Pancreas (tissue), 10 donors: ENCODE measurements around the gene ALK. TPM values are rescaled to one million over a fixed set of nuclear protein-coding genes. Genes with fewer than 3 reads are reported as not detected.

ENCODE experiments used
- ATAC-seq, 4 donors: fragments of 200-7000 bp; cut with Tn5 transposase; one replicate each; pipeline versions ENCODE4 v1.8.0 to v1.9.1; 2020; ENCODE audit warnings: mild to moderate bottlenecking in 4 of 4, moderate library complexity in 4 of 4
- DNase-seq, 6 donors: peaks; one replicate each; pipeline ENCODE4 v3.0.0-alpha.2; 2020
- FAIRE-seq: peaks from 2 replicates; lab custom pipeline; 2012; peaks lifted over from hg19 to GRCh38; lab: Jason Lieb, UNC
- H3K27ac ChIP-seq, 4 donors: fragments of 200-600 bp; sonication (generic); 1 replicate in 3 of 4; 2 replicates in 1 of 4; pipeline versions ENCODE4 v1.5.0 to v1.8.0; 2020
- H3K27me3 ChIP-seq, 4 donors: fragments of 200-600 bp; one replicate each; pipeline ENCODE4 v1.8.0; 2021
- H3K36me3 ChIP-seq, 3 donors: fragments of 200-600 bp; sonication (generic) in 1 of 3; one replicate each; pipeline versions ENCODE4 v1.5.0 to v1.8.0; 2020 to 2021
- H3K4me1 ChIP-seq, 3 donors: fragments of 200-600 bp; one replicate each; pipeline ENCODE4 v1.8.0; 2021
- H3K4me3 ChIP-seq, 4 donors: fragments of 200-600 bp; sonication (generic) in 2 of 4; one replicate each; pipeline versions ENCODE4 v1.5.0 to v1.8.0; 2020 to 2021
- H3K9me3 ChIP-seq, 4 donors: fragments of 200-600 bp; one replicate each; pipeline ENCODE4 v1.8.0; 2021
- CTCF ChIP-seq, 4 donors: fragments of 200-600 bp; sonication (generic) in 3 of 4; IDR thresholded peaks; one replicate each; pipeline versions ENCODE4 v1.5.0 to v1.8.0; 2021; ENCODE audit warnings: antibody characterized with exemption in 4 of 4
- WGBS, 2 donors: extraction: QIAGEN DNeasy Blood & Tissue Kit; methylation state at CpG; one replicate each; pipeline ENCODE4 v1.1.7; 2013; 5-methylcytosine and 5-hydroxymethylcytosine counted together
- intact Hi-C, 3 donors: fragments of 100-400 bp; cut with DNase I; formaldehyde crosslinking; loops; one replicate each; pipeline versions ENCODE4 v1.11.1 to v1.14.2; 2022
- polyA plus RNA-seq, 2 donors: library from polyadenylated mRNA; stranded (reverse); fragments of 200-250 nt; gene quantifications; one replicate each; pipeline ENCODE4 v1.2.3, GENCODE V29; 2013
- total RNA-seq, 6 donors: library from RNA; stranded (reverse); fragmentation: NEBNext Ultra II Directional in 4 of 6; extraction: Animal tissue kit (Norgen Biotek cat#: 25700) in 4 of 6; gene quantifications; one replicate each; pipeline versions ENCODE4 v1.2.1 to v1.2.4, GENCODE V29; 2021 to 2023
- donor health status: healthy with polysubstance abuse.
- donor health status: DM: no; HTN: no; CAD: no; lungs with moderate emphysema.
- donor health status: DM: no; HTN: no; CAD: no.
- donor health status: control.
- donor health status: control.
- donor health status: Bipolar disorder and iron deficiency.
- donor health status: DM: yes; HTN: yes; CAD: no.
- donor health status: DM: no; HTN: no; CAD: no.
- donor health status: DM: no; HTN: no; CAD: no.
- donor health status: DM: yes; HTN: yes; CAD: no.

The ALK gene
- total and polyA plus RNA-seq, 8 donors, result 0.05 to 0.17 (median 0.09) TPM; not detected in 2

GRCh38 chr2:29662861-29663260 is 258.5 kb downstream of the ALK start:
- intact Hi-C loops, result no loop called here
- Histone ChIP-seq H3K9me3 (no peaks in the 10 kb centered on the region), H3K27me3 (no peaks in the 10 kb centered on the region), H3K27ac (no peak overlapping the region), H3K36me3 (no peaks in the 10 kb centered on the region), H3K4me1 (no peaks in the 10 kb centered on the region), H3K4me3 (no peak overlapping the region)
- FAIRE-seq (no peak), ATAC-seq (no peak), DNase-seq (no peak)
- WGBS, 2 donors, result 88 to 91% methylated on average over 2 of the region's 2 CpGs
- no peak for TF ChIP-seq CTCF (IDR thresholded peaks at IDR 0.05)

- Histone ChIP-seq H3K4me3 (no peak overlapping the region), H3K27me3 (no peaks in the 10 kb centered on the region), H3K36me3 (no peaks in the 10 kb centered on the region), H3K27ac (no peak overlapping the region), H3K4me1 (no peaks in the 10 kb centered on the region), H3K9me3 (no peaks in the 10 kb centered on the region)
- FAIRE-seq, result no peak
- DNase-seq, result no peak
- intact Hi-C loops, result no loop called here
- no peak for ATAC-seq
- WGBS, 2 donors, result 65% methylated on average over 2 of the region's 2 CpGs
- TF ChIP-seq CTCF (IDR thresholded peaks at IDR 0.05), result no peak
These were observed 261.2 kb downstream of the ALK start for GRCh38 chr2:29660201-29660600.

- 95 to 96% methylated on average over 2 of the region's 2 CpGs for WGBS, 2 donors
- Histone ChIP-seq H3K27ac (no peak overlapping the region), H3K36me3 (no peaks in the 10 kb centered on the region), H3K4me1 (no peaks in the 10 kb centered on the region), H3K9me3 (no peaks in the 10 kb centered on the region), H3K27me3 (no peaks in the 10 kb centered on the region), H3K4me3 (no peak overlapping the region)
- no peak for ATAC-seq
- no peak for DNase-seq
- no peak for FAIRE-seq
- intact Hi-C loops, result no loop called here
- no peak for TF ChIP-seq CTCF (IDR thresholded peaks at IDR 0.05)
These were observed 262.2 kb downstream of the ALK start for GRCh38 chr2:29659178-29659577.

GRCh38 chr2:29657674-29658073 is 263.7 kb downstream of the ALK start:
- H3K27ac ChIP-seq, result no peak overlapping the region
- intact Hi-C loops, result no loop called here
- no peak for TF ChIP-seq CTCF (IDR thresholded peaks at IDR 0.05)
- no peaks in the 10 kb centered on the region for H3K27me3 ChIP-seq
- FAIRE-seq (no peak), ATAC-seq (no peak), DNase-seq (no peak)
- no peaks in the 10 kb centered on the region for H3K36me3 ChIP-seq
- H3K4me3 ChIP-seq, result no peak overlapping the region
- no peaks in the 10 kb centered on the region for H3K4me1 ChIP-seq
- 76 to 83% methylated on average over 4 of the region's 4 CpGs for WGBS, 2 donors
- no peaks in the 10 kb centered on the region for H3K9me3 ChIP-seq

- no peak for ATAC-seq
- no peak for TF ChIP-seq CTCF (IDR thresholded peaks at IDR 0.05)
- intact Hi-C loops, result no loop called here
- no peak for DNase-seq
- WGBS, 2 donors, result 66 to 67% methylated on average over 3 of the region's 3 CpGs
- Histone ChIP-seq H3K4me1 (no peaks in the 10 kb centered on the region), H3K9me3 (no peaks in the 10 kb centered on the region), H3K36me3 (no peaks in the 10 kb centered on the region), H3K27me3 (no peaks in the 10 kb centered on the region), H3K4me3 (no peak overlapping the region), H3K27ac (no peak overlapping the region)
- no peak for FAIRE-seq
These were observed 265.8 kb downstream of the ALK start for GRCh38 chr2:29655391-29656086.
